Lung (tissue), 12 donors: ENCODE data around the gene RAB22A. TPM values are rescaled to one million over a fixed set of nuclear protein-coding genes. Genes with fewer than 3 reads are reported as not detected.

ENCODE experiments used
- ATAC-seq: fragments of 200-7000 bp; cut with Tn5 transposase; one replicate; pipeline ENCODE4 v1.9.1; 2020; ENCODE audit warnings: moderate number of reproducible peaks; ENCODE audit not compliant: insufficient read depth, low FRiP score
- DNase-seq, 3 donors: peaks; one replicate each; pipeline ENCODE4 v3.0.0-alpha.2; 2013 to 2017
- H3K27ac ChIP-seq, 2 donors: one replicate each; pipeline ENCODE4 v1.5.1; 2013; ENCODE audit warnings: mild to moderate bottlenecking in 2 of 2, moderate library complexity in 2 of 2, control low read depth in 1 of 2, inconsistent platforms in 1 of 2, low read depth in 1 of 2, low read length in 1 of 2
- H3K27me3 ChIP-seq, 3 donors: one replicate each; pipeline ENCODE4 v1.5.1; 2013; ENCODE audit warnings: low read length in 2 of 3; ENCODE audit not compliant: control insufficient read depth in 3 of 3, insufficient read depth in 3 of 3
- H3K36me3 ChIP-seq, 4 donors: one replicate each; pipeline ENCODE4 v1.5.1; 2013; ENCODE audit warnings: low read length in 4 of 4, mild to moderate bottlenecking in 1 of 4, moderate library complexity in 1 of 4; ENCODE audit not compliant: control insufficient read depth in 4 of 4, insufficient read depth in 4 of 4
- H3K4me1 ChIP-seq, 5 donors: one replicate each; pipeline ENCODE4 v1.5.1; 2013; ENCODE audit warnings: low read length in 5 of 5, mild to moderate bottlenecking in 2 of 5, moderate library complexity in 1 of 5; ENCODE audit not compliant: control insufficient read depth in 5 of 5, insufficient read depth in 5 of 5
- H3K4me3 ChIP-seq: one replicate; pipeline ENCODE4 v1.5.1; 2013; ENCODE audit warnings: mild to moderate bottlenecking, control low read depth, moderate library complexity
- H3K9ac ChIP-seq, 2 donors: one replicate each; pipeline ENCODE4 v1.5.1; 2013; ENCODE audit warnings: low read length in 2 of 2, control low read depth in 1 of 2; ENCODE audit not compliant: insufficient read depth in 1 of 2
- H3K9me3 ChIP-seq, 4 donors: one replicate each; pipeline ENCODE4 v1.5.1; 2013; ENCODE audit warnings: low read length in 3 of 4, mild to moderate bottlenecking in 1 of 4, moderate library complexity in 1 of 4; ENCODE audit not compliant: control insufficient read depth in 4 of 4, insufficient read depth in 3 of 4
- WGBS, 2 donors: extraction: QIAGEN DNeasy Blood & Tissue Kit; methylation state at CpG; one replicate each; pipeline ENCODE4 v1.1.7; 2013; 5-methylcytosine and 5-hydroxymethylcytosine counted together
- polyA plus RNA-seq, 2 donors: library from polyadenylated mRNA; stranded (reverse); fragments of 200-250 nt; gene quantifications; one replicate each; pipeline ENCODE4 v1.2.1, GENCODE V29; 2013
- total RNA-seq, 2 donors: library from RNA; depleted of rRNA in 1 of 2; stranded (reverse); fragments of >200 nt in 1 of 2; gene quantifications; one replicate each; pipeline ENCODE4 v1.2.1, GENCODE V29; 2014 to 2021
- TF ChIP-seq, protein P1 (sequence below): IDR thresholded peaks from 2 replicates; pipeline ENCODE4 v1.5.1; 2012; ENCODE audit warnings: mild to moderate bottlenecking; ENCODE audit errors: control extremely low read depth, extremely low read depth
- donor health status: control.
- donor health status: control.
- donor health status: Bipolar disorder and iron deficiency.
- donor health status: healthy.
- donor health status: DM: yes; HTN: yes; CAD: no.

Gene RAB22A
- total and polyA plus RNA-seq, 4 donors, result 6.0 to 25.1 (median 12.8) TPM

DNA sequence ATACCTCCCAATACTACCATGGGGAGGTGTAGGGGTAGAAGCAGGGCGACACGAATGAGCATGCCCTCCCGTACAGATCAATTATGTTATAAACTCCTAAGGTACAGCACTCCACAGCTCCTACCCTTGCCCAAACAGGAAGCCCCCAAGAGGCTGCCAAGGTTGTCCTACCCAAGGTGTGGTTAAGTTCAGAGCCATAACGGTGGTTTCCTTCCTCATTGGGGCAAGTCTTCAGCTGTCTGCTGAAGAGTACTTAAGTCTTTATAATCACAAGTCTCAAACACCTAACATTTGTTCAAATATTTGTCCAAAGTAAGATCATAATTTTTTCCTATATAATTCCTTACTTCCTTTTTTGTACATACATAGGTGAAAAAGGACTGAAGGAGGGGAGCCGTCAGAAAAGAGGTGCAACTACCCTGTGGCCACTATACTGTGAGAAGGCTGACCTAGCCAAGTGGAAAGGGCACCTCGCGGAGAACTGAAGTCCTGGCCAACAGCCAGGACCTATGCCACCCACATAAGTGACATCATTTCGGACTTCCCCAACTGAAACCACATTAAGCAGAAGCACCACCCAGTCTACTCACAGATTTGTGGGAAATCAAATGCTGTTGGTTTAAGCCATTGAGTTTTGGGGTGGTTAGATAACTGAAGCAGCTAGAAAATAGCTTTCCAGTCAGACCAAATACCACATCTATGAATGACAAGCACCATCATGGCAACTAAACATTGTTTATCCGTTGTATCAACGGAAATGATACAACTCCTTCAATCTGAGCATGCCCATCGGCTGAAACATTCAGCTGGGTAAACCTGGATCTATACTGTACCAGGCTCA lies 2.9 kb upstream of the RAB22A start:
- peaks cover 0 to 6% (median under 1%) of the 10 kb centered on the region in 4 donors for H3K36me3 ChIP-seq

DNA sequence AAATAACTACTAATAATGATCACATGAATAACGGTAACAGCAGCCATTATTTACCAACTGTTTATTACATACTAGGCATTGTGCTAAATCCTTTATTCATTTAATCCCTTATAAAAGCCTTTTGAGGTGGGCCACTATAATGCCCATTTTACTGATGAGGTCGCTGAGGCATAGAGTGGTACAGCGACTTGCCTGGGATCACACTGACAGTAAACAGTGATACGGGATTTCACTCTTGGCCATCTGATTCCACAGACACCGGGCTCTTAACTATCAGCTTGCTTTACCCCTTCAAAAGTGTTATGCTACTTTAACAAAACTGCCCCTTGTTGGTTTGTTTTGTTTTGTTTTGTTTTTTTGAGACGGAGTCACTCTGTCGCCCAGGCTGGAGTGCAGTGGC lies 2.2 kb upstream of the RAB22A start:
- Histone ChIP-seq H3K27ac (no peak overlapping the region), H3K9ac (no peak overlapping the region), H3K27me3 (no peaks in the 10 kb centered on the region), H3K4me1 (peaks cover 0 to 12% (median 0%) of the 10 kb centered on the region in 5 donors), H3K36me3 (peaks cover 0 to 6% (median 0%) of the 10 kb centered on the region in 4 donors), H3K9me3 (no peaks in the 10 kb centered on the region), H3K4me3 (no peak overlapping the region)
- 87 to 93% methylated on average over 7 of the region's 7 CpGs for WGBS, 2 donors
- TF ChIP-seq, protein P1, sequence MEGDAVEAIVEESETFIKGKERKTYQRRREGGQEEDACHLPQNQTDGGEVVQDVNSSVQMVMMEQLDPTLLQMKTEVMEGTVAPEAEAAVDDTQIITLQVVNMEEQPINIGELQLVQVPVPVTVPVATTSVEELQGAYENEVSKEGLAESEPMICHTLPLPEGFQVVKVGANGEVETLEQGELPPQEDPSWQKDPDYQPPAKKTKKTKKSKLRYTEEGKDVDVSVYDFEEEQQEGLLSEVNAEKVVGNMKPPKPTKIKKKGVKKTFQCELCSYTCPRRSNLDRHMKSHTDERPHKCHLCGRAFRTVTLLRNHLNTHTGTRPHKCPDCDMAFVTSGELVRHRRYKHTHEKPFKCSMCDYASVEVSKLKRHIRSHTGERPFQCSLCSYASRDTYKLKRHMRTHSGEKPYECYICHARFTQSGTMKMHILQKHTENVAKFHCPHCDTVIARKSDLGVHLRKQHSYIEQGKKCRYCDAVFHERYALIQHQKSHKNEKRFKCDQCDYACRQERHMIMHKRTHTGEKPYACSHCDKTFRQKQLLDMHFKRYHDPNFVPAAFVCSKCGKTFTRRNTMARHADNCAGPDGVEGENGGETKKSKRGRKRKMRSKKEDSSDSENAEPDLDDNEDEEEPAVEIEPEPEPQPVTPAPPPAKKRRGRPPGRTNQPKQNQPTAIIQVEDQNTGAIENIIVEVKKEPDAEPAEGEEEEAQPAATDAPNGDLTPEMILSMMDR, result no peak
- ATAC-seq (no peak), DNase-seq (no peak)

More for the DNA sequence above, 2.9 kb upstream of the RAB22A start:
- Histone ChIP-seq H3K27me3 (no peaks in the 10 kb centered on the region), H3K9ac (no peak overlapping the region), H3K4me3 (no peak overlapping the region), H3K27ac (no peak overlapping the region), H3K4me1 (peaks cover 0 to 12% (median 0%) of the 10 kb centered on the region in 5 donors), H3K9me3 (no peaks in the 10 kb centered on the region)
- TF ChIP-seq, protein P1, result no peak
- WGBS, 2 donors, result 22 to 32% methylated on average over 11 of the region's 11 CpGs
- DNase-seq, result peak in 2 of 3 donors; percentile 23 to 34
- peak; percentile 44 for ATAC-seq

DNA sequence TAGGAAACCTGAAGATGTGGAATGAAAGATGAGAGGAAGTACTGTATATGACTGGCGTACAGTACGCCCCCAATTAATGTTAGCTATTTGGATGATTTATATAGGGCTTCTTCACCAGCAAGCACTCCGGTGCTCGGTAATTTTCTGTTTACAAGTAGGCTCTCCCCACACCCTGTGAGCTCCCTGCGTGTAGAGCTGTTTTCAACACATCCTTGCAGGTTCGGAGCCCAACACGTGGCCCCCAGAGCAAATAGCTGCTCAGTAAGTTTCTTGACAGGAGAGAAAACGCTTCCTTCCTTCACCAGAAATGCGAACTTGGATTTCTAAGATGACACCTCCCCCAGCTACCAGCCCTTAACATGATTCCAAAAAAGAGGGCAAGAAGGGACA lies 1.2 kb upstream of the RAB22A start:
- no peaks in the 10 kb centered on the region for H3K9me3 ChIP-seq
- no peak overlapping the region for H3K27ac ChIP-seq
- 61% methylated on average over 9 of the region's 9 CpGs for WGBS, 2 donors
- H3K27me3 ChIP-seq, result no peaks in the 10 kb centered on the region
- H3K36me3 ChIP-seq, result peaks cover 0 to 13% (median 5%) of the 10 kb centered on the region in 4 donors
- ATAC-seq (no peak), DNase-seq (no peak)
- H3K9ac ChIP-seq, result no peak overlapping the region
- no peak overlapping the region for H3K4me3 ChIP-seq
- TF ChIP-seq, protein P1, result no peak
- peaks cover 0 to 12% (median 1%) of the 10 kb centered on the region in 5 donors for H3K4me1 ChIP-seq
